UCSD-AML1 (cell line): ENCODE results near the gene IL4R.
A peak's percentile ranks its signal among the peaks of the same experiment; 100 is the strongest.
"Not testable (repeated sequence)": the region's sequence is repeated elsewhere in the genome, so short reads cannot be mapped to it uniquely, and the experiment has no call there.

Source experiments
- DNase-seq: peaks from one replicate; lab custom pipeline; 2025; ENCODE audit not compliant: unreplicated experiment; lab: John Stamatoyannopoulos, UW

Gene IL4R

GRCh38 chr16:27401768-27402568 lies 88.2 kb downstream of the IL4R start, which contains the start of gene IL21R:
Gene IL21R (plus strand): TSS chr16:27402174. CDS start chr16:27430072, 27,898 bp downstream.
- peak; percentile 88 for DNase-seq

GRCh38 chr16:27402569-27402963 lies 88.8 kb downstream of the IL4R start:
- no peak for DNase-seq

GRCh38 chr16:27402964-27403600 lies 89.3 kb downstream of the IL4R start:
- no peak for DNase-seq

- DNase-seq, result no peak
These were observed 89.8 kb downstream of the IL4R start for GRCh38 chr16:27403601-27403992.

GRCh38 chr16:27404163-27404823 lies 90.5 kb downstream of the IL4R start:
- no peak for DNase-seq

- DNase-seq, result no peak
These were observed 92.0 kb downstream of the IL4R start for GRCh38 chr16:27405546-27406451.

GRCh38 chr16:27406511-27407128 lies 92.8 kb downstream of the IL4R start:
- DNase-seq, result no peak

- DNase-seq, result no peak
These were observed 93.4 kb downstream of the IL4R start for GRCh38 chr16:27407133-27407532.

GRCh38 chr16:27408012-27408601 lies 94.3 kb downstream of the IL4R start:
- no peak for DNase-seq

GRCh38 chr16:27408602-27409031 lies 94.8 kb downstream of the IL4R start:
- DNase-seq, result no peak

- not testable (repeated sequence) for DNase-seq
These were observed 96.2 kb downstream of the IL4R start for GRCh38 chr16:27409958-27410357.

GRCh38 chr16:27410761-27411160 lies 97.0 kb downstream of the IL4R start:
- no peak for DNase-seq

GRCh38 chr16:27413956-27414355 lies 100.2 kb downstream of the IL4R start:
- no peak for DNase-seq
